K562 (cell line): ENCODE data around the gene PRRT1. TPM values are rescaled to one million over a fixed set of nuclear protein-coding genes. Genes with fewer than 3 reads are reported as not detected.

Experiments used
- ATAC-seq: fragments of 200-7000 bp; cut with Tn5 transposase; 3 replicates; pipeline ENCODE4 v1.9.1; 2020; ENCODE audit warnings: moderate library complexity
- BruUV-seq: library from RNA; stranded (reverse); fragments of 400-500 nt; replicated peaks from 2 replicates; lab custom pipeline; 2021; lab: Mats Ljungman, UMichigan
- CTCF ChIA-PET: fragments of 300-600 bp; formaldehyde crosslinking; extraction: SDS; loops from one replicate; lab custom pipeline; 2021; ENCODE audit warnings: low intra/inter-chr PET ratio; lab: Yijun Ruan, JAX
- POLR2A ChIA-PET: fragments of 300-600, 350-650 bp; sonication (Branson Sonifier 250); formaldehyde crosslinking; extraction: SDS; loops from one replicate; lab custom pipeline; 2021; ENCODE audit warnings: antibody characterized with exemption, inconsistent platforms; lab: Yijun Ruan, JAX
- DNase-seq, 4 experiments: peaks; one replicate each; pipeline versions ENCODE4 v3.0.0 to v3.0.0-alpha.2; 2011 to 2018; ENCODE audit warnings: low spot score in 3 of 4, mixed read lengths in 3 of 4; ENCODE audit errors: extremely low read depth in 1 of 4
- FAIRE-seq: peaks from 2 replicates; lab custom pipeline; 2011; peaks lifted over from hg19 to GRCh38; lab: Jason Lieb, UNC
- H2AFZ ChIP-seq: 2 replicates; pipeline ENCODE4 v1.6.0; 2011; ENCODE audit warnings: low read depth, low read length, control low read depth, inconsistent platforms
- H3K27ac ChIP-seq: fragments of 200-600 bp; 3 replicates; pipeline ENCODE4 v1.8.0; 2011; ENCODE audit warnings: low read depth, mild to moderate bottlenecking, control low read depth, inconsistent platforms, low read length, moderate library complexity, mixed read lengths; ENCODE audit errors: extremely low read depth
- H3K27me3 ChIP-seq, 2 experiments: fragments of 300-600 bp in 1 of 2; 2 replicates in 1 of 2; 3 replicates in 1 of 2; pipeline versions ENCODE4 v1.6.0 to v1.8.0; 2011; ENCODE audit warnings: inconsistent platforms in 2 of 2, low read length in 2 of 2, mild to moderate bottlenecking in 1 of 2, mixed read lengths in 1 of 2, moderate library complexity in 1 of 2; ENCODE audit not compliant: control insufficient read depth in 2 of 2, insufficient read depth in 2 of 2
- H3K36me3 ChIP-seq: fragments of 300-600 bp; 3 replicates; pipeline ENCODE4 v1.8.0; 2011; ENCODE audit warnings: mild to moderate bottlenecking, low read length, inconsistent platforms; ENCODE audit not compliant: control insufficient read depth, insufficient read depth
- H3K4me1 ChIP-seq, 2 experiments: fragments of 200-600 bp in 1 of 2; replicated peaks in 1 of 2; 2 replicates in 1 of 2; 3 replicates in 1 of 2; pipeline versions ENCODE4 v1.5.1 to v1.8.0; 2011; ENCODE audit warnings: inconsistent platforms in 2 of 2, low read length in 2 of 2, mild to moderate bottlenecking in 1 of 2, mixed read lengths in 1 of 2, moderate library complexity in 1 of 2; ENCODE audit not compliant: control insufficient read depth in 2 of 2, insufficient read depth in 2 of 2
- H3K4me2 ChIP-seq: 2 replicates; pipeline ENCODE4 v1.6.1; 2011; ENCODE audit warnings: low read length, control low read depth, inconsistent platforms, mixed read lengths; ENCODE audit not compliant: insufficient read depth
- H3K4me3 ChIP-seq: fragments of 200-600 bp; sonication (generic), shearing (Covaris generic); 2 replicates; pipeline ENCODE4 v1.5.1; 2016; ENCODE audit warnings: control low read depth, inconsistent platforms
- H3K79me2 ChIP-seq: fragments of 200-600 bp; 3 replicates; pipeline ENCODE4 v1.8.0; 2011; ENCODE audit warnings: low read length, inconsistent platforms; ENCODE audit not compliant: control insufficient read depth, insufficient read depth
- H3K9ac ChIP-seq, 2 experiments: 2 replicates each; pipeline versions ENCODE4 v1.6.0 to v1.6.1; 2011; ENCODE audit warnings: low read depth in 2 of 2, low read length in 2 of 2, control low read depth in 1 of 2, inconsistent platforms in 1 of 2, mild to moderate bottlenecking in 1 of 2, mixed read lengths in 1 of 2; ENCODE audit not compliant: insufficient read depth in 1 of 2
- H3K9me1 ChIP-seq: one replicate; pipeline ENCODE4 v1.6.0; 2011; ENCODE audit warnings: inconsistent platforms, mild to moderate bottlenecking, low read length, moderate library complexity; ENCODE audit not compliant: control insufficient read depth, insufficient read depth
- H3K9me3 ChIP-seq: replicated peaks from 2 replicates; pipeline ENCODE4 v1.5.1; 2011; ENCODE audit warnings: low read depth, low read length, inconsistent platforms; ENCODE audit not compliant: control insufficient read depth, insufficient read depth
- H4K20me1 ChIP-seq: replicated peaks from 2 replicates; pipeline ENCODE4 v1.6.1; 2011; ENCODE audit warnings: low read length, inconsistent platforms, mixed read lengths; ENCODE audit not compliant: control insufficient read depth, insufficient read depth
- ARNT ChIP-seq, 2 experiments: fragments of 450-650 bp; IDR thresholded peaks; 2 replicates each; pipeline ENCODE4 v1.6.1; 2016; ENCODE audit warnings: mild to moderate bottlenecking in 1 of 2
- CREB3 ChIP-seq: fragments of 450-650 bp; conservative IDR thresholded peaks from 2 replicates; pipeline ENCODE4 v1.6.1; 2016; ENCODE audit warnings: missing genetic modification characterization, low read depth, mild to moderate bottlenecking, missing compliant biosample characterization, moderate library complexity
- ETS1 ChIP-seq: conservative IDR thresholded peaks from 2 replicates; pipeline ENCODE4 v1.6.1; 2011; ENCODE audit warnings: low read depth, mild to moderate bottlenecking, low read length; ENCODE audit not compliant: control insufficient read depth
- HIVEP1 ChIP-seq: fragments of 250-450 bp; sonication (Bioruptor Pico); IDR thresholded peaks from 2 replicates; pipeline ENCODE4 v1.4.0; 2020; ENCODE audit warnings: mild to moderate bottlenecking
- MBD1 ChIP-seq: fragments of 250-450 bp; sonication (Bioruptor Pico); IDR thresholded peaks from 2 replicates; pipeline ENCODE4 v1.8.0; 2022; ENCODE audit warnings: inconsistent platforms
- MED1 ChIP-seq: sonication (generic); formaldehyde crosslinking; IDR thresholded peaks from 2 replicates; pipeline ENCODE4 v1.8.1; 2023; ENCODE audit warnings: missing genetic modification reagents, borderline replicate concordance
- NR0B1 ChIP-seq: fragments of 450-650 bp; IDR thresholded peaks from one replicate; pipeline ENCODE4 v1.6.1; 2018; ENCODE audit warnings: mild to moderate bottlenecking, moderate library complexity; ENCODE audit not compliant: partially characterized antibody
- RBBP5 ChIP-seq: fragments of 200-600 bp; sonication (generic); IDR thresholded peaks from 2 replicates; pipeline ENCODE4 v1.6.1; 2012; ENCODE audit warnings: borderline replicate concordance, mild to moderate bottlenecking, low read length, control low read depth, inconsistent platforms; ENCODE audit not compliant: insufficient read depth, poor library complexity, severe bottlenecking
- TOE1 ChIP-seq, 2 experiments: fragments of 450-650 bp in 1 of 2; sonication (generic) in 1 of 2; formaldehyde crosslinking in 1 of 2; IDR thresholded peaks; 2 replicates each; pipeline versions ENCODE4 v1.7.1 to v1.8.0; 2016 to 2022; ENCODE audit warnings: borderline replicate concordance in 2 of 2, mild to moderate bottlenecking in 2 of 2, antibody characterized with exemption in 1 of 2, inconsistent platforms in 1 of 2, low read depth in 1 of 2, missing genetic modification reagents in 1 of 2, moderate library complexity in 1 of 2
- ZBTB9 ChIP-seq: fragments of 450-650 bp; formaldehyde crosslinking; IDR thresholded peaks from 2 replicates; pipeline ENCODE4 v1.4.0; 2020; ENCODE audit warnings: mild to moderate bottlenecking, moderate library complexity
- ZNF316 ChIP-seq: fragments of 450-650 bp; IDR thresholded peaks from 2 replicates; pipeline ENCODE4 v1.6.1; 2016
- WGBS: fragments of 100-300 bp; shearing (Covaris generic); methylation state at CpG from one replicate; pipeline ENCODE4 v1.1.6; 2016; ENCODE audit warnings: low coverage, mixed read lengths; ENCODE audit not compliant: insufficient coverage; ENCODE audit errors: missing lambda C conversion rate; 5-methylcytosine and 5-hydroxymethylcytosine counted together
- in situ Hi-C: fragments of 300-500 bp; cut with MboI; formaldehyde crosslinking; loops from 4 replicates; pipeline ENCODE4 v1.15.0; 2018; ENCODE audit warnings: inconsistent platforms, mixed read lengths
- intact Hi-C: fragments of 100-400 bp; cut with micrococcal nuclease; formaldehyde crosslinking; loops from 2 replicates; pipeline ENCODE4 v1.14.2; 2022
- polyA plus RNA-seq, 8 experiments: library from polyadenylated mRNA; depleted of rRNA in 4 of 8; stranded (reverse) in 5 of 8; unstranded in 3 of 8; fragments of >200 nt; fragmentation: Nextera tagmentation in 2 of 8; fragmentation: Illumina TruSeq in 1 of 8; extraction: Ambion mirVana in 2 of 8; extraction: Trizol in 1 of 8; gene quantifications; 2 replicates each; pipeline versions ENCODE4 v1.2.1 to v1.2.3, GENCODE V29; 2011 to 2014; ENCODE audit warnings: inconsistent platforms in 1 of 8, missing spikeins in 1 of 8
- total RNA-seq, 7 experiments: library from RNA; depleted of rRNA in 6 of 7; stranded (reverse); fragments of >200 nt in 6 of 7; fragmentation: Illumina TruSeq in 2 of 7; extraction: Trizol in 2 of 7; gene quantifications; 2 replicates each; pipeline versions ENCODE4 v1.2.1 to v1.2.3, GENCODE V29; 2011 to 2021; ENCODE audit warnings: low replicate concordance in 1 of 7

The PRRT1 gene
- total and polyA plus RNA-seq, 9 of the 15 experiments (the other 6 are each of a cell fraction or from before 2014, with no cell fraction given), result 0.14 to 3.5 (median 0.41) TPM

GRCh38 chr6:32118782-32119628 is 32.7 kb downstream of the PRRT1 start:
- ChIA-PET CTCF (interaction anchor here (0.8 to 2.5 kb wide), 6 partner anchors 9 to 79 kb away, joined by 3 to 51 read pairs (median 4); partner anchors contain the start of genes ATF6B and PPT2), POLR2A (interaction anchor here (0.6 to 4.6 kb wide), 10 partner anchors 9 to 232 kb away, joined by 3 to 25 read pairs (median 4); partner anchors contain the start of genes ATF6B, FKBPL, RNF5 and TNXB)
- H3K4me3 ChIP-seq, result no peak overlapping the region
- FAIRE-seq (peak; percentile 95), ATAC-seq (peak; percentile 96), DNase-seq (peak; percentile 86 to 93 (median 88))
- no TSS peak for BruUV-seq
- peak overlapping the region; percentile 13 to 39; a peak in 2 of 4 replicates for H3K9ac ChIP-seq
- peak overlapping the region; percentile 57 for H3K4me2 ChIP-seq
- H2AFZ ChIP-seq, result peak overlapping the region; percentile 44
- no peaks in the 10 kb centered on the region for H3K79me2 ChIP-seq
- in situ Hi-C loops (no loop called here), intact Hi-C loops (loop anchor here (1.0 to 10.0 kb wide), 9 partner anchors 35 to 582 kb away; partner anchors contain the start of genes PPT2, RNF5 and ZBTB12)
- H3K4me1 ChIP-seq, result peaks cover 7 to 8% of the 10 kb centered on the region in 2 experiments; a peak in 4 of 5 replicates
- WGBS, result 12% methylated on average over 17 of the region's 17 CpGs
- H3K9me1 ChIP-seq, result peaks cover 3% of the 10 kb centered on the region
- no peaks in the 10 kb centered on the region for H4K20me1 ChIP-seq
- H3K9me3 ChIP-seq, result no peaks in the 10 kb centered on the region
- H3K27ac ChIP-seq, result peak overlapping the region; percentile 43; the same call in 2 of the 3 replicates
- no peaks in the 10 kb centered on the region for H3K27me3 ChIP-seq
- peaks cover 73% of the 10 kb centered on the region for H3K36me3 ChIP-seq
- TF ChIP-seq RBBP5 (no peak), HIVEP1 (CRISPR knock-in tag) (no peak), NR0B1 (no peak), ZBTB9 (no peak), MBD1 (peak; percentile 90; the same call in 1 of the 2 replicates), ZNF316 (no peak), CREB3 (tag) (no peak), ETS1 (0 out of 2 replicates have a peak, but pooled peaks have one; percentile 30), ARNT (IDR thresholded peaks at IDR 0.05) (0 out of 4 replicates have a peak, but pooled peaks of 1 of the 2 experiments have one; percentile 75), TOE1 (IDR thresholded peaks at IDR 0.05; ENCODE audit: borderline replicate concordance) (no peak), TOE1 (CRISPR knock-in tag; IDR thresholded peaks at IDR 0.05; ENCODE audit: borderline replicate concordance, low read depth) (peak; percentile 44; the same call in 1 of the 2 replicates), MED1 (CRISPR knock-in tag) (no peak)
